GM12801 (cell line): ENCODE data around the gene MYO7B.

Source experiments
- TF ChIP-seq, protein P1 (sequence below): IDR thresholded peaks from one replicate; pipeline ENCODE4 v1.5.1; 2011; ENCODE audit warnings: control low read depth; ENCODE audit not compliant: insufficient read length; ENCODE audit errors: extremely low read depth

MYO7B gene

DNA sequence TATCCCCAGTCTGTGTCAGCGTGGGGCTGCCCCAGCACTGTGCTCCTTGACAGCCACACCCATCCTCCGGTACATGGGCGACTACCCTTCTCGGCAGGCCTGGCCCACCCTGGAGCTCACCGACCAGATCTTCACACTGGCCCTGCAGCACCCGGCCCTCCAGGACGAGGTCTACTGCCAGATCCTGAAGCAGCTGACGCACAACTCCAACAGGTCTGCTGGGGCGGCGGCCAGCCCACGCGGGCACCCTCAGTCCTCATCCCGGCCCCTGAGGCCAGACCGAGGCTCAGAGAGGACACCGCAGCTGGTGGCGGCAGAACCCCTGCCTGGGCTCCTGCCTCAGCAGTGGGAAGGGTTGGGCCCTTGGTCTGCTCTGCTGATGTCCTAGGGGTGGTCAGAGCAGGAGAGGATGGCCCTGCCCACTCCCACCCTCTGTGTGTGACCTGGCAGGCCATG is 96.1 kb downstream of the MYO7B start:
- TF ChIP-seq, protein P1, sequence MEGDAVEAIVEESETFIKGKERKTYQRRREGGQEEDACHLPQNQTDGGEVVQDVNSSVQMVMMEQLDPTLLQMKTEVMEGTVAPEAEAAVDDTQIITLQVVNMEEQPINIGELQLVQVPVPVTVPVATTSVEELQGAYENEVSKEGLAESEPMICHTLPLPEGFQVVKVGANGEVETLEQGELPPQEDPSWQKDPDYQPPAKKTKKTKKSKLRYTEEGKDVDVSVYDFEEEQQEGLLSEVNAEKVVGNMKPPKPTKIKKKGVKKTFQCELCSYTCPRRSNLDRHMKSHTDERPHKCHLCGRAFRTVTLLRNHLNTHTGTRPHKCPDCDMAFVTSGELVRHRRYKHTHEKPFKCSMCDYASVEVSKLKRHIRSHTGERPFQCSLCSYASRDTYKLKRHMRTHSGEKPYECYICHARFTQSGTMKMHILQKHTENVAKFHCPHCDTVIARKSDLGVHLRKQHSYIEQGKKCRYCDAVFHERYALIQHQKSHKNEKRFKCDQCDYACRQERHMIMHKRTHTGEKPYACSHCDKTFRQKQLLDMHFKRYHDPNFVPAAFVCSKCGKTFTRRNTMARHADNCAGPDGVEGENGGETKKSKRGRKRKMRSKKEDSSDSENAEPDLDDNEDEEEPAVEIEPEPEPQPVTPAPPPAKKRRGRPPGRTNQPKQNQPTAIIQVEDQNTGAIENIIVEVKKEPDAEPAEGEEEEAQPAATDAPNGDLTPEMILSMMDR, result no peak

DNA sequence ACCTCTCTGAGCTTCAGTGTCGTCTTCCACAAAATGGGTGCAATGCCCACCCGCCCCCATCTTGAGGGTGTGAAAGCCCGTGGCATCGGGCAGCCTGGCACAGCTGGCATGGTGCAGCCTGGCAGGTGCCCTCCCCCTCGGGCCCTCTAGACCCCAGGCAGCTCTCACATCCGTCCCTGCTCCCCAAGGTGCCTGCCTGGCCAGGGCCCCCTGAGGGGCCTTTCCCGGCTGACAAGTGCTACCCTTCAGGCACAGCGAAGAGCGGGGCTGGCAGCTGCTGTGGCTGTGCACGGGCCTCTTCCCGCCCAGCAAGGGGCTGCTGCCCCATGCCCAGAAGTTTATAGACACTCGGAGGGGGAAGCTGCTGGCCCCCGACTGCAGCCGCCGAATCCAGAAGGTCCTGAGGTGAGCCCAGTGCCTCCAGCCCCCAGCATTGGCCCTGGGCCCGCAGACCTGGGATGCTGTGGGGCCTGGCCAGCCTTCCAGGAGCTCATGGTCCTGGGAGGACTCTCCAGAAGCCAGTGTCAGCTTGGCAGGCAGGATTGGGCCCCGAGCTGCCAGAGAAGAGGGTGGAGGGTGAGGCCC is 96.6 kb downstream of the MYO7B start:
- TF ChIP-seq, protein P1, result no peak

DNA sequence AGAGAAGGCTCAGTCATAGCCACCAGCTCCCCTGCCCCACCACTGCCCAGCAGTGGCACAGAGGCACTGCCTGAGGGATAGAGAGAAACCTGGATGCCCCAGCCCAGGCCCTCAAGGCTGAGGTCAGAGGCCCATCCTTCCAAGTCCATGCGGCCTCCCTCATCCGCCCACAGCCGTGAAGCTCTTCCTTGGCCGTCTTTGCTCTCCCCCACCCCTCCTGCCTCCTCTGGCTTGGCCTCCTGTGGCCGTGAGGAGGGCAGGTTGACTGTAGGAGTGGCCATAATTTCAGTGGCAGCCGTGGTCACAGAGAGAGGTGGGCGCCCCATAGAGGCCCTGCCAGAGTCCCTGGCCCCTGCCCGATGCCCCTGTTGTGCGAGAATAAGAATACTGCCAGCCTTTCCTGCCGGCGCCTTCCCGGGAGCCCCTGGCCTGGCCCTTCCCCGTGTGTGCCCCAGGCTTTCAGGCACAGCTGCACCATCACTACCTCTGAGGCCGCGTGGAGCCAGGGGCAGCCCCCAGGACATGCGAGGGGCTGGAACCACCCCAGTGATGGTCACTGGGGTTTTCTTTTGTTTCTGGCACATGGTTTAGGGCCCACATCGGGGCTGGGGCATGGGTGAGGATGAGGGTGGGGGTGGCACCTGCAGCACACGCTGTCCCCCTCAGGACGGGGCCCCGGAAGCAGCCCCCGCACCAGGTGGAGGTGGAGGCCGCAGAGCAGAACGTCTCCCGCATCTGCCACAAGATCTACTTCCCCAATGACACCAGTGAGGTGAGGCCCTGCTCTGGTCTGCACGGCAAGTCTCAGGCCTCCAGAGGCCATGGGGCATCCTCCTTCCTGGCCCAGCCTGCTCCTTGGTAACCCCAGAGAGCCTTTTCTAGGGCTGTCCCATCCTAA is 97.4 kb downstream of the MYO7B start:
- TF ChIP-seq, protein P1, result no peak

DNA sequence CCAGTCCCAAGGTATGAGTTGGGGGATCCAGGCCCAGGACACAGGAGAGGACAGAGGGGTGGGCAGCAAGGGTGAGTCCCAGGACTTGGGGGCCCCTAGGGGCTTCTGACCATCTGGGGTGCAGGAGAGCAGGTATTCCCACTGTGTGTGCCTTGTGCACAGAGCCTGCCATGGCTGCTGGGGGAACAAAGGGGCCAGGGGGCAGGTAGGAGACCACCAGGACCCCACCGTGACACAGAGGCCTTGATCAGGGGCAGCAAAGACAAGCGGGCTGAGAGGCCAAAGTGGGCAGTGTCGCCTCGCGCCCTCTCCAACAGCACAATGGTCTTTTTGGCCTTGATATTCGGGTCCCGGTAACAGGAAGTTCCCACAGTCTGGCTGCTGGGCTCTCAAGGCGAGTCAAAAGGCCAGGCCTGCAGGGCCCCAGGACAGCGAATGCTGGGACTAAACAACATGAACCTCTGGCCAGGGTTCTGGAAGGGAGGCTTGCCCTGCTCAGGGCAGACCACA is 98.1 kb downstream of the MYO7B start:
- TF ChIP-seq, protein P1, result no peak

DNA sequence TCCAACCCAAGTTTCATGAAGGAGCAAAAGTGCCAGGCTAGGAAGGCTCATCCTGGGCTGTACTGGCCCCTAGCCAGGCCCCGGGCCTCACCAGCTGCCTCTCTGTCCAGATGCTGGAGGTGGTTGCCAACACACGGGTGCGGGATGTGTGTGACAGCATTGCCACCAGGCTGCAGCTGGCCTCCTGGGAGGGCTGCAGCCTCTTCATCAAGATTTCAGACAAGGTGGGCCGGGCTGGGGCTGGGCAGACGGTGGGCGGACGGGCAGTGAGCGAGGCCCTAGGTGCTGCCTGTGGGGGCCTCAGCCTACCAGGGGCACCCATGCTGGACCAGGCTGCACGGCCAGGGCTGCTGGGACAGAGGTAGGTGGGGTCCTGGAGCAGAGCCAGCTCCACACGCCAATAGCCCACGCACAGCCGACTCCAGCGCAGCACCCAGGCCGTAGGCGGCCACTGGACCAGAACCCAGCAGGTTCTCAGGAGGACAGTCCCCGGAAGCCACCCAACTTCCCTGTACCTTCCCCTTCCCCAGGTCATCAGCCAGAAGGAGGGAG is 98.7 kb downstream of the MYO7B start:
- TF ChIP-seq, protein P1, result no peak

DNA sequence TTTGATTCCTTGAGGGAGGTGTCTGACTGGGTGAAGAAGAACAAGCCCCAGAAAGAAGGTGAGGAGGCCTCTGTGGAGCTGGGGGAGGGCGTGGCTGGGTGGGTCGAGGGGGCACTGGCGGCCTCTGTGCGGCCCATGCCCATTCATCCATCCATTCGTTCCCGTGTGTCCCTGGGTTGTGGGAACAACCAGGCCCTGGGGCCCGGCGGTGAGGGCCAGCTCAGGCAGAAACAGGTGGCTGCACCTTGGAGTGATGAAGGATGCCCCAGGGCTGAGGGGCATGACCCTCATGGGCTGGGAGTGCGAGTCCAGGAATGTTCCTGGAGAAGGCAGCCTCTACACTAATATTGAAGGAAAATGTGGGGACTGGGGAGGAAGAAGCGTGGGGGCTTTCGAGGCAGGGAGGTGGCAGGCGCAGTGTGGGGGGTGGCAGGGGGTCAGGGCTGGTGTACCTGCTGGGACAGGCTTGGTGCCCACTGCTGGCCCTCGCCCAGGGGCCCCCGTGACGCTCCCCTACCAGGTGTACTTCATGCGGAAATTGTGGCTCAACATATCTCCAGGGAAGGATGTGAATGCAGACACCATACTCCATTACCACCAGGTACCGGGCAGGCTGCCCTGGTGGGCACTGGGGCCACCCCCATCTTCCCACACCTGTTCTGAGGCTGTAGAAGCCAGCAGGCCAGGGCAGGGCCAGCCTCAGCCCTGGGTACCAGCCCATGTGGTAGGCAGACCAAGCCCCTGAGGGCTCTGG is 99.3 kb downstream of the MYO7B start:
- TF ChIP-seq, protein P1, result no peak
